Testis (tissue), 3 donors: ENCODE data around the gene UBC. TPM values are rescaled to one million over a fixed set of nuclear protein-coding genes. Genes with fewer than 3 reads are reported as not detected.

ENCODE experiments used
- DNase-seq: peaks from one replicate; pipeline ENCODE4 v3.0.0-alpha.2; 2019
- H3K27ac ChIP-seq, 2 donors: fragments of 200-600 bp; sonication (generic); one replicate each; pipeline ENCODE4 v1.5.1; 2019
- H3K27me3 ChIP-seq: fragments of 200-600 bp; sonication (generic); one replicate; pipeline ENCODE4 v1.5.1; 2019
- H3K36me3 ChIP-seq: fragments of 200-600 bp; sonication (generic); one replicate; pipeline ENCODE4 v1.5.1; 2017; ENCODE audit warnings: low read depth; ENCODE audit errors: missing control alignments
- H3K4me1 ChIP-seq: fragments of 200-600 bp; sonication (generic); one replicate; pipeline ENCODE4 v1.5.1; 2019
- H3K4me3 ChIP-seq, 2 donors: fragments of 200-600 bp; sonication (generic); one replicate each; pipeline ENCODE4 v1.5.1; 2017 to 2019
- H3K9me3 ChIP-seq: fragments of 200-600 bp; sonication (generic); one replicate; pipeline ENCODE4 v1.5.1; 2017
- CTCF ChIP-seq, 3 experiments: fragments of 450-650 bp in 2 of 3; fragments of 200-600 bp in 1 of 3; sonication (generic) in 1 of 3; IDR thresholded peaks; one replicate each; pipeline ENCODE4 v1.5.1; 2016 to 2019; ENCODE audit warnings: antibody characterized with exemption in 3 of 3, mild to moderate bottlenecking in 2 of 3, moderate library complexity in 1 of 3
- POLR2A ChIP-seq: fragments of 450-650 bp; IDR thresholded peaks from one replicate; pipeline ENCODE4 v1.6.1; 2017; ENCODE audit warnings: antibody characterized with exemption, mild to moderate bottlenecking, moderate library complexity
- WGBS, 2 donors: methylation state at CpG; one replicate each; pipeline ENCODE4 v1.1.5; 2018; 5-methylcytosine and 5-hydroxymethylcytosine counted together
- intact Hi-C: fragments of 100-400 bp; cut with DNase I; formaldehyde crosslinking; loops from one replicate; pipeline ENCODE4 v1.15.1; 2023; ENCODE audit warnings: low total_unique reads
- polyA plus RNA-seq: library from polyadenylated mRNA; stranded (reverse); fragments of 350-450 nt; fragmentation: Illumina TruSeq; extraction: RNeasy Lipid Tissue Mini Kit (QIAGEN cat#74804); gene quantifications from one replicate; pipeline ENCODE4 v1.2.3, GENCODE V29; 2014; ENCODE audit warnings: low read depth, low replicate concordance; ENCODE audit not compliant: insufficient read depth
- total RNA-seq, 2 donors: library from RNA; depleted of rRNA; stranded (reverse); fragments of >200 nt; gene quantifications; one replicate each; pipeline ENCODE4 v1.2.3, GENCODE V29; 2016

The UBC gene
- total and polyA plus RNA-seq, 3 donors from 2014 or later: 1,262 to 2,678 (median 1,458) TPM

GRCh38 chr12:124946447-124946793 is 32.0 kb upstream of the UBC start:
- TF ChIP-seq CTCF (IDR thresholded peaks at IDR 0.05): no peak
- no peak for TF ChIP-seq POLR2A
- H3K9me3 ChIP-seq: no peaks in the 10 kb centered on the region
- WGBS, 2 donors: 79 to 90% methylated on average over 5 to 10 of the region's 10 CpGs

GRCh38 chr12:124941170-124941527 is 26.7 kb upstream of the UBC start:
- no peak for DNase-seq
- H3K27me3 ChIP-seq: no peaks in the 10 kb centered on the region
- peak overlapping the region in 1 of 2 donors; percentile 66 for H3K4me3 ChIP-seq
- no peaks in the 10 kb centered on the region for H3K36me3 ChIP-seq
- 53 to 54% methylated on average over 7 of the region's 7 CpGs for WGBS, 2 donors
- no peaks in the 10 kb centered on the region for H3K9me3 ChIP-seq
- peaks cover 6% of the 10 kb centered on the region for H3K4me1 ChIP-seq
- H3K27ac ChIP-seq: peak overlapping the region in 1 of 2 donors; percentile 96
- intact Hi-C loops: no loop called here
- TF ChIP-seq CTCF (IDR thresholded peaks at IDR 0.05): no peak
- TF ChIP-seq POLR2A: no peak

More at GRCh38 chr12:124946447-124946793, 32.0 kb upstream of the UBC start:
- H3K4me1 ChIP-seq: no peaks in the 10 kb centered on the region
- no peak overlapping the region for H3K4me3 ChIP-seq
- intact Hi-C loops: no loop called here
- H3K27me3 ChIP-seq: no peaks in the 10 kb centered on the region
- DNase-seq: no peak
- no peak overlapping the region for H3K27ac ChIP-seq
- H3K36me3 ChIP-seq: no peaks in the 10 kb centered on the region

- H3K4me3 ChIP-seq: peak overlapping the region; percentile 52 to 66
- peak overlapping the region; percentile 91 to 96 for H3K27ac ChIP-seq
- 5 to 8% methylated on average over 24 to 27 of the region's 27 CpGs for WGBS, 2 donors
- intact Hi-C loops: no loop called here
- DNase-seq: peak; percentile 95
- H3K9me3 ChIP-seq: no peaks in the 10 kb centered on the region
- TF ChIP-seq CTCF (IDR thresholded peaks at IDR 0.05) (peak; percentile 90 to 96 (median 91)), POLR2A (no peak)
- H3K27me3 ChIP-seq: no peaks in the 10 kb centered on the region
- H3K4me1 ChIP-seq: peaks cover 6% of the 10 kb centered on the region
- H3K36me3 ChIP-seq: no peaks in the 10 kb centered on the region
Observed at GRCh38 chr12:124940393-124941169, 26.1 kb upstream of the UBC start.

GRCh38 chr12:124940143-124940392 is 25.6 kb upstream of the UBC start:
- Histone ChIP-seq H3K4me3 (peak overlapping the region; percentile 52 to 66), H3K9me3 (no peaks in the 10 kb centered on the region), H3K36me3 (no peaks in the 10 kb centered on the region), H3K27me3 (no peaks in the 10 kb centered on the region), H3K4me1 (peaks cover 6% of the 10 kb centered on the region), H3K27ac (peak overlapping the region; percentile 91 to 96)
- WGBS, 2 donors: 0 to 1% methylated on average over 7 to 8 of the region's 8 CpGs
- TF ChIP-seq POLR2A (no peak), CTCF (IDR thresholded peaks at IDR 0.05) (no peak)
- no peak for DNase-seq
- intact Hi-C loops: no loop called here
